HG02798 (cell line): ENCODE results near the gene NR1I2.

ENCODE experiments used
- ATAC-seq: cut with Tn5 transposase; IDR thresholded peaks from one replicate; pipeline ENCODE4 v1.9.1; 2021; ENCODE audit warnings: mild to moderate bottlenecking; ENCODE audit not compliant: unreplicated experiment, poor library complexity

NR1I2 gene

GRCh38 chr3:119781330-119782198 lies at the start of gene NR1I2:
NR1I2 (plus strand) TSS chr3:119782101.
- no peak for ATAC-seq

- ATAC-seq = no peak
Observed at GRCh38 chr3:119733812-119734211, 48.1 kb upstream of the NR1I2 start.

DNA sequence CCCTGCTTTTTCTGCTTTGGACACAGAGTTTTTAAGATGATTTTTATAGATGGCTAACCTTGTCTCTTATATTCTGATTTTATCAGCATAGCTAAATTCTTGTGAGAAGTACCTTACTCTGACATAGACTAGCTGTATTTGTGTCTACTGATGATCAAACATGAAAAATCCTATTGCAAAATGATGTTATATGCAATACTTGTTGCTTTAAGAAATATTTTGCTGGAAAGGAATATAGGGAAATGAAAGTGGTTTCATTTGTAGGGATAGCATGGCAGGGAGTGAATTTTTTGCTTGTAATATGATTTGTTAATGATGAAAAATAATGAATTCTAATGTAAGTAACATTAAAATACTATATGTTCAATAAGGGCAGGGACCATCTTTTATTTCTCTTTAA lies 43.2 kb upstream of the NR1I2 start:
- ATAC-seq = no peak

DNA sequence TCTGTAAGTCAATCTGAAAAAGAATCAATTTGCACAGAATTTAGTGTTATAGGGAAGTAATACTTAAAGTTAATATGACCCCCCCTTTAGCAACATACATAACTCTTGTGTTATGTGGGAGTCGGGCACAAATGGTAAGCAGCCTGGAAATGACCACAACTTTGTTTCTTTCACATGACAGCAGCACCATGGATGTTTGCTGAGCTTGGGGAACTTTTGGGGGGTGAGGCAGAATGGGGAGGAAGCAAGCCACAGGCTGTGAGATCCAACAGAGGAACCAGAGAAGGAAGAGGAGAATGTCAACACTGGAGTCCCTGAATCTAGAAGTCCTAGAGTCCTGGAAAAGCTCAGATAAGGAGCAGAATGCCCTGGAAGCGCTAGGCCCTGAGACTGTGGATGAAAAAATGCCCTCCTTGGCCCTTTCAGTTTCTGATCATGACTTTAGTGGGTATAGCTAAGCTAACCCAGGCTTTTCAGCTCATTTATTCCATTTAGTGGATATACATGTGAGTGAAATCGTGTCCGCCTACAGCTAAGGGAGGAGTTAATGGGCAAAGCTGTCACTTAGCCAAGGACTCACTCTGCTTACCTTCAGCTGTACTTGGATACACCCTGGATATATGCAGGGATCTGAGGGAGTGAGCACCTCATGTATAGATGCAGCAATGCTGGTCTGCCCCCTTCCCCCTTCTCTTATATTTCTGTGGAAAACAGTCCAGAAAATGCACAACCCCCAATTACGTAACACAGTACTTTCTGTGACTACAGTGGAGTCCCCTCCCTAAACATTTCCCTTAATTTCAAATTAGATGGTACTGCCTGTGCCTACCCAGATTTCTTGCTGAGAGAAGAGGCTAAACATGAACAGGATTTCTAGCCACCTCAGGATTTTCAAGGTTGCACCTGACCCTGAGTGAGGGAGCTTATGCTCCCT lies 40.0 kb upstream of the NR1I2 start:
- ATAC-seq = no peak

DNA sequence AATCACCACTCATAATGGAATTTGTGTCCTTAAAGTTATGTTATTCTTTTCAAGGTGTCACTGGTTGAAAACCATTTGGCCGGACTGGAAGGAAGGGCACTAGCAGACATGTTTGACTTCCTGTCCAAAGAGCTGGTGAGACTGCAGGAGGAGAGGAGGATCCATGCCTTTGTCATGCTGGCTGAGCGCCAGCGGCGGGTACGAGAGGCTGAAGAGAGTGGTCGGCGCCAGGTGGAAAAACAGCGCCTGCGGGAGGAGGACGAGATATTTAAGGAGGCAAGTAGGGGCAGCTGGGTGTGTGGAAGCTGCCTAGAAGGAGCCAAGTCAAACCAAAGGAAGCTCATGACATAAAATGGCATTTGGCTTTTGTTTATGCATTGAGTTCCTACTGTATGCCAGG lies 38.0 kb upstream of the NR1I2 start:
- no peak for ATAC-seq

DNA sequence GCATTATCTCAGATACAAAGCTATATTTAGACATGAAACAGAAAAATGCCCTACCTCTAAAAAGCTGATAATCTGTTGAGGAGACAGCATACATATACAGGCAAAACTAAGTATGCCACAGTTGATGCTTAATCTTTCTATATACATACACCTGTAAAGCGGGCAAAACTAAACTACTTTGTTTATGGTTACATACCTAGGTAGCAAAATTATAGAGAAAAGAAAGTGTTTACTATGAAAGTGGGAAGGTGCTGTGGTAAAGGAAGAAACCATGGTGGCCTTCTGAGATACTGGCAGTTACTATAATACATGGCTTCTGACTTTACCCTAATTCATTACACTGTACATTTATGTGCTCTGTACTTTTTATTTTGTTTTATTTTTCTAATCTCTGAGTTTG lies 36.0 kb upstream of the NR1I2 start:
- ATAC-seq = peak; percentile 68

GRCh38 chr3:119746423-119746822 lies 35.5 kb upstream of the NR1I2 start:
- ATAC-seq = no peak

- no peak for ATAC-seq
Observed at GRCh38 chr3:119747357-119747756, 34.5 kb upstream of the NR1I2 start.

DNA sequence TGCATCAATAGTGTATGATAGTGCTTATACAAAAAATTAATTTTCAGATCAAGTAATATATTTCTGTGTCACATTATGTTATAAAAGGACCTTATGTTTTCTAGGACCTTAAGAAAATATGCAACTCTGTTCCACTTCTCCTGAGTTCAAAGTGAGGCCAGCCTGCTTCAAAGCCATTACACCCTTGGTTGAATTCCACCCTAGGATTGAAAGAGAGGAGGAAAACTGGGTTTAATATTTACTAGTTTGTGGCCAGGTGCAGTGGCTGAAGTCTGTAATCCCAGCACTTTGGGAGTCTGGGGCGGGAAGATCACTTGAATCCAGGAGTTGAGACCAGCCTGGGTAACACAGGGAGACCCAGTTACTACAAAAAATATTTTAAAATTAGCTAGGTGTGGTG lies 32.9 kb upstream of the NR1I2 start:
- no peak for ATAC-seq

- no peak for ATAC-seq
Observed at GRCh38 chr3:119751423-119751822, 30.5 kb upstream of the NR1I2 start.

- ATAC-seq = peak; percentile 92
Observed at GRCh38 chr3:119759962-119760361, 21.9 kb upstream of the NR1I2 start.

DNA sequence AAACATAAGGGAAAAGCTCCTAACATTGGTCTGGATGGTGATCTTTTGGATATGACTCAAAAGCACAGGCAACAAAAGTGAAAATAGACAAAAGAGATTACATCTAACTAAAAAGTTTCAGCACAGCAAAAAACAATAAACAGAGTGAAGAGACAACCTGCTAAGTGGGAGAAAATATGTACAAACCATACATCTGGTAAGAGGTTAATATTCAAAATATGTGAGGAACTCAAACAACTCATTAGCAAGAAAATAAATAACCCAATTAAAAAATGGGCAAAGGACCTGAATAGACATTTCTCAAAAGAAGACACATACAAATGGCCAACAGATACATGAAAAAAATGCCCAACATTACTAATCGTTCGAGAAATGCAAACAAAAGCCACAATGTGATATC lies 19.0 kb upstream of the NR1I2 start:
- ATAC-seq = no peak

- no peak for ATAC-seq
Observed at GRCh38 chr3:119763466-119763865, 18.4 kb upstream of the NR1I2 start.

GRCh38 chr3:119765239-119765638 lies 16.7 kb upstream of the NR1I2 start:
- no peak for ATAC-seq

- ATAC-seq = no peak
Observed at GRCh38 chr3:119767936-119768601, 13.8 kb upstream of the NR1I2 start.

DNA sequence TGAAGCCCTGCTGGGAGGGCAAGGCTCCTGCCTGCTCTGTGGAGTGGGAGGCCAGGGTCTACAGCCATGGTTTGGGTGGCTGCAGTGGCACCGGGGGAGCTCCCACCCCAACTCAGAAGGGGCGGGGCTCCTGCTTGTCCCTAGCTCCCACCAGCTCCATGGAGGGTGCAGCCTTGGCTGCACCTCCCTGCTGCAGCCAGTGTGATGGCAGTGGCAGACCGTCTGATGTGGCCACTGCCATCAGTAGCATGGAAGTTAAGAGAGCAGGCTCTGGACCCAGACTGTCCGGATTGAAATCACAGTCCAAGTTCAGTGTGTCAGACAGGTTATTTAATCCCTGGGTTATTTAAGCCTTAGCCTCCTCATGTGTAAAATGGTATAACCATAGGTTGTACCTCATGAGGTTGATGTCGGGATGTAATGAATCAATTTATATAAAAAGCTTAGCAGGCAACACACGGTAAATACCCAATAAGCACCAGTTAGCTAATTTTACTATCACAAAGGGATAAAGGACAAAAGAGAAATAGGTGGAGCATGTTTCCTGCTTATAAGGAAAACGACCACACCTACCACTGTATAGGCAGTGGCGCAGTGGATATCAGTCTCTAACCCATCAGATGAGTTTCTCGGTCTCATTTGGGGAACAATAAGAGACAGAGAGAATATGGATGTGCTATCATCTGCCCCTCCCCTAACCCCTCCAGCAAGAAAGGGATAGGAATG lies 13.1 kb upstream of the NR1I2 start:
- ATAC-seq = no peak

- no peak for ATAC-seq
Observed at GRCh38 chr3:119769394-119770149, 12.3 kb upstream of the NR1I2 start.

- peak; percentile 77 for ATAC-seq
Observed at GRCh38 chr3:119774444-119774843, 7.5 kb upstream of the NR1I2 start.

- no peak for ATAC-seq
Observed at GRCh38 chr3:119776304-119776703, 5.6 kb upstream of the NR1I2 start.
